LNCAP (cell line): ENCODE data around the gene YJEFN3.

Source experiments
- CTCF ChIP-seq: fragments of 450-650 bp; IDR thresholded peaks from 2 replicates; pipeline ENCODE4 v1.5.1; 2017; ENCODE audit warnings: mild to moderate bottlenecking

YJEFN3 gene

GRCh38 chr19:19487077-19487949, 41.4 kb upstream of the YJEFN3 start:
- no peak for TF ChIP-seq CTCF

DNA sequence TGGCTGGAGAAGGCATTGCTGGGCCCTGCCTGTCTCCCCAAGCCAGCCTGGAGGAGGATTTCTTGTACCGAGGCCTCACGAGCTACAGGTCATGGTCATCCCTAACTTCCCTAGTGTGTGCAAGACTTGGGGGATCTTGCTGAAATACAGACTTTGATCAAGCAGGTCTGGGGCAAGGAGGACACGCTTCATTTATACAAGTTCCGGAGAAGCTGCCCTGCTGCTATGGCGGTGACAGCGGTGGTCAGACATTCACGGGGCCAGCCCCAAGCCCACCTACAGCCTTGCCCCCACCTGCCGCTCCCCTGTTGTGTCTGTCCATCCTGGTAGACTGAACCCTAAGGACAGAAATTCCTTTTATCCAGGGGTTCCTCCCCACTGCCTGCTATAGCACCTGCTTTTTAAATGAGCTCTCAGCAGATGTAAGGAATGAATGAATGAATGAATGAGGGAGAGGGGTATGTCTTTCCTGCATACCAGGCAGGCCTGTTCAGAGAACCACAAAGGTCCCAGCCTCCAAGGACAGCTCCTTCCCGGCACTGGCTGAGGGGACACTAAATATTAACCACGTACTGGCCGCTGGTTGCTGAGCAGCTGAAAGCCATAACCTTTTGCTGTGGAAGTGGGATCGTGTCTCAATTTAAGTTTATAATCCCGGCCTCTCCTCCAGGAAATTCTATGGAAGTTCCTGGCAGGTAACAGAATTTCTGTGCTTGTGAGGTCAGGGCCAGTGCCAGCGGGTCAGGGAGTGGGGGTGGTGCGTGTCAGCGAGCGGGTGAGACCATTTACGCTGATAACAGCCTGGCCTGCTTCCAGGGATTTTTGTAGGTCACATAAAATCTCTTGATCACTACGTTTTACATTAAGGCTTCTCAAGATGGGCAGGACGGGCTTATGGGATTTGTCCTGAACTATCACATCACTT, 40.5 kb upstream of the YJEFN3 start:
- no peak for TF ChIP-seq CTCF

DNA sequence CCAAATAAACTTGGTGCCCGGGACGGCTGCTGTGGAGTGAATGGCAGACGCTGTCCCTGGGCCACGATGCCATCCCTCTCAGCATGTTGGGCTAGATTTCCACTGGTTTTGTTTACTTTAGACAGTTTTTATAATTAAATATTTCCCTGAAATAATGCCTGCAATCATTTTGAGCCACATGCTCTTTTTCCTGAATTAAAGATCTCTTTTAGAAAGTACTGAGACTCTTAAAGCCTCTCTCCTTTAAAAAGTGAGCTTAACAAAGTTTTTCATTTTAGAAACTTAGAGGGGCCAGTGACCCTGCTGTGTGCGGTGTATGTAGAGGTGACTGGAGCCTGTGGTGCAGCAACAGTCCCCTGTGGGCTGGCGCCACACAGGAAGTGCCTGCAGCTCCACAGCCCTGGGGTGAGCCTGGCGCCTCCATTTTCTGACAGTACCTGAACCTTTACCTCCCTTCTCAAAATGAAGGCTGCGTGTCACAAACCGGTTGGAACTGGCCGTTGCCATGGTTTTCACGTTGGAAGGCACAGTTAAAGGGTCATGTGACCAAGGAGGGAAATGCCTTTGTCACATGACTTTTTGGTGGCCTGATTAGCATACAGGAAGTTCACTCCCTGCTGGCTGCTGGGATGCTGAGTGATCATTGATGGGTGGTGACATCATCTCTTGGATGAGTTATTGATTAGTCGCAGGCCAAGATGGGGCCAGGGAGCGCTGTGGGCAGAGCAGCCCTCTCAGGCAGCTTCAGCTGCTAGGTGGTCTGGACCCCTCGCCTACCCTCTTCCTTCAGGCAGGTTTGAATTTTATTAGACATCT, 39.6 kb upstream of the YJEFN3 start:
- TF ChIP-seq CTCF: no peak

DNA sequence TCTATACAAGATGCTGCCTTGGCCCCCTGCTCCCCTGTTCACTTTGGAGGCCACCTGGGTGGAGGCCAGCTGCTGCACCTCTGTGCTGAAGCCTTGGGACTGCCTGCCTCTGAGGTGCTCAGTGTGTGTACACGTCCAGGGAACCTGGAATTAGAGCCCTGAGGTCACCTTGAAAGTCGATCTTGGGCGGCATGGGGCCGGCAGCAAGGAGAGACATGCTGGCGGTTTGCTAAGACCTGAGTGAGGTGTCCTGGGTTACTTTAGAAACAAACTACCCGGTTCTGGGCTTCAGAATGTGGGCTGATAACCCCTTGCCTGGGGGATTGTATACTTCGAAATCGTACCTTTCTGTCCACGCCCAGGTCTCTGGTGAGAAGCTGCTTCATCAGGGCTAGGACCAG, 38.9 kb upstream of the YJEFN3 start:
- no peak for TF ChIP-seq CTCF

DNA sequence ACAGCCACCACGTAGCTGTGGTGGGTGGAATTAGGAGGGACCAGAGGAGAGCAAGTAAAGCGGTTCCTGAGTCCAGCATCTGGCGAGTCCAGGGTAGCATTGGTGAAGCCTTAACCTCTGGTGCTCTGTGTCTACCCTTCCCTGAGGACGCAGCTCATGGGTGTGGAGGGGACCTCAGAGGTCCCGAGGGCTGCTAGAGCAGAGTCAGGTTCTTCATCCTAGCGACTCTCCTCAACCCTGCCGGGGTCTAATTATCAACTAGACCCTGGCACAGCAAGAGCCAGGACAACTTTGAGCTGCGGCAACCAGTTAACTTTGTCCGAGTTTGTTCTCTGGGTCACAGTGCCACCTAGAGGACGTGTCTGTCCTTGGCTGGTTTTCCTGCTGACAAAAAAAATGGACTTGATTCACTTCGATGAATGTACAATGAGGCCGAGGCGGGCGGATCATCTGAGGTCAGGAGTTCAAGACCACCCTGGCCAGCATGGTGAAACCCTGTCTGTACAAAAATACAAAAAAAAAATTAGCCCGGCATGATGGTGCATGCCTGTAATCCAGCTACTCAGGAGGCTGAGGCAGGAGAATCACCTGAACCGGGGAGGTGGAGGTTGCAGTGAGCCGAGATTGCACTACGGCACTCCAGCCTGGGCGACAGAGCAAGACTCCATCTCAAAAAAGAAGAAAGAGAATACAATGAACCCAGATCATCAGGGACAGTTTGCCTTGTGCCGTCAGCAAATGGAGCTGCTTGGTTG, 38.3 kb upstream of the YJEFN3 start:
- peak; percentile 78 for TF ChIP-seq CTCF

GRCh38 chr19:19491321-19492025, 37.2 kb upstream of the YJEFN3 start:
- TF ChIP-seq CTCF: no peak
